SK-N-SH treated with all-trans-retinoic acid at 6 μM for 48 hours (cell line): ENCODE results near the gene RNF19B.

Source experiments
- ATAC-seq: fragments of 200-7000 bp; cut with Tn5 transposase; 3 replicates; pipeline ENCODE4 v1.9.1; 2020; ENCODE audit warnings: mild to moderate bottlenecking, moderate library complexity
- CSDC2 ChIP-seq: fragments of 250-450 bp; sonication (Bioruptor Pico); IDR thresholded peaks from 2 replicates; pipeline ENCODE4 v1.5.0; 2020; ENCODE audit warnings: mild to moderate bottlenecking, moderate library complexity
- ESRRG ChIP-seq: fragments of 250-450 bp; sonication (Bioruptor Pico); IDR thresholded peaks from 2 replicates; pipeline ENCODE4 v1.6.1; 2021; ENCODE audit warnings: mild to moderate bottlenecking
- ISL1 ChIP-seq: fragments of 250-450 bp; sonication (Bioruptor Pico); IDR thresholded peaks from 2 replicates; pipeline ENCODE4 v2.1.2; 2022; ENCODE audit warnings: mild to moderate bottlenecking, moderate library complexity
- PPARA ChIP-seq: fragments of 250-450 bp; sonication (Bioruptor Pico); IDR thresholded peaks from 2 replicates; pipeline ENCODE4 v1.5.0; 2020; ENCODE audit warnings: mild to moderate bottlenecking, borderline replicate concordance
- RARB ChIP-seq: fragments of 250-450 bp; sonication (Bioruptor Pico); IDR thresholded peaks from 2 replicates; pipeline ENCODE4 v1.8.0; 2021; ENCODE audit warnings: mild to moderate bottlenecking, moderate library complexity
- SNAI2 ChIP-seq: fragments of 250-450 bp; sonication (Bioruptor Pico); IDR thresholded peaks from 2 replicates; pipeline ENCODE4 v1.5.0; 2020; ENCODE audit warnings: mild to moderate bottlenecking, moderate library complexity
- TCF4 ChIP-seq: fragments of 250-450 bp; sonication (Bioruptor Pico); IDR thresholded peaks from 2 replicates; pipeline ENCODE4 v1.8.0; 2021; ENCODE audit warnings: mild to moderate bottlenecking, moderate library complexity, borderline replicate concordance
- TOX ChIP-seq: fragments of 250-450 bp; sonication (Bioruptor Pico); IDR thresholded peaks from 2 replicates; pipeline ENCODE4 v1.8.0; 2021; ENCODE audit warnings: mild to moderate bottlenecking, moderate library complexity, borderline replicate concordance
- ZC3H10 ChIP-seq: fragments of 250-450 bp; sonication (Bioruptor Pico); IDR thresholded peaks from 2 replicates; pipeline ENCODE4 v1.5.1; 2021; ENCODE audit warnings: mild to moderate bottlenecking, moderate library complexity
- ZFP30 ChIP-seq: fragments of 450-650 bp; formaldehyde crosslinking; IDR thresholded peaks from 2 replicates; pipeline ENCODE4 v1.5.0; 2022; ENCODE audit warnings: mild to moderate bottlenecking, moderate library complexity
- ZNF565 ChIP-seq: fragments of 450-650 bp; formaldehyde crosslinking; conservative IDR thresholded peaks from 2 replicates; pipeline ENCODE4 v1.5.0; 2020; ENCODE audit warnings: low read depth, mild to moderate bottlenecking, moderate library complexity
- ZNF70 ChIP-seq: fragments of 450-650 bp; formaldehyde crosslinking; IDR thresholded peaks from 2 replicates; pipeline ENCODE4 v1.5.0; 2020; ENCODE audit warnings: mild to moderate bottlenecking, moderate library complexity
- ZNF8 ChIP-seq: fragments of 450-650 bp; formaldehyde crosslinking; IDR thresholded peaks from 2 replicates; pipeline ENCODE4 v1.5.0; 2020; ENCODE audit warnings: mild to moderate bottlenecking, moderate library complexity
- TF ChIP-seq, protein P1 (sequence below): fragments of 250-450 bp; sonication (Bioruptor Pico); IDR thresholded peaks from 2 replicates; pipeline ENCODE4 v1.8.0; 2020; ENCODE audit warnings: mild to moderate bottlenecking, moderate library complexity, borderline replicate concordance
- TF ChIP-seq, protein P2 (sequence below): fragments of 250-450 bp; sonication (Bioruptor Pico); IDR thresholded peaks from 2 replicates; pipeline ENCODE4 v1.5.0; 2020; ENCODE audit warnings: mild to moderate bottlenecking, moderate library complexity
- TF ChIP-seq, protein P3 (sequence below): fragments of 250-450 bp; sonication (Bioruptor Pico); IDR thresholded peaks from 2 replicates; pipeline ENCODE4 v1.8.0; 2021; ENCODE audit warnings: low read depth, mild to moderate bottlenecking, moderate library complexity, borderline replicate concordance
- TF ChIP-seq, protein P4 (sequence below): fragments of 250-450 bp; sonication (Bioruptor Pico); IDR thresholded peaks from 2 replicates; pipeline ENCODE4 v1.5.1; 2021; ENCODE audit warnings: mild to moderate bottlenecking, moderate library complexity
- TF ChIP-seq, protein P5 (sequence below): fragments of 250-450 bp; sonication (Bioruptor Pico); IDR thresholded peaks from 2 replicates; pipeline ENCODE4 v1.5.1; 2020; ENCODE audit warnings: low read depth, mild to moderate bottlenecking, moderate library complexity

RNF19B gene

DNA sequence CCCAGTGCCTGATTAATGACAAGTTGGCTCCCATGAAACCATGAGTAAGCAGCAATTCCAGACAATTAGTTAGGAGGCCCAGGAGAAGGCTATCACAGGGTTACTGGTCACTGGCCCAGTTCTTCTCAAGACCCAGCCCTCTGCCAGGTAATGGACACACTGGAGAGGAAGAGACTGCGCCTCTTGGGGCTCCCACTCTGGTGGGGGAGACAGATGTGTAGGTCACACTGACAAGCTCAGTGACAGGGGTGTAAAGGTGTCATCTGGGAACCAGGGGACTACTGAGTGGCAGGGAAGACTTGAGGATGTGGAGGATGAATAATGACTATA is 73.4 kb downstream of the RNF19B start:
- no peak for ATAC-seq
- TF ChIP-seq ZNF70 (CRISPR knock-in tag) (no peak), ZC3H10 (CRISPR knock-in tag) (no peak), TOX (CRISPR knock-in tag) (no peak), ZNF8 (CRISPR knock-in tag) (no peak), RARB (CRISPR knock-in tag) (no peak), PPARA (CRISPR knock-in tag) (no peak), ZNF565 (no peak), ISL1 (CRISPR knock-in tag) (no peak), TCF4 (CRISPR knock-in tag) (no peak), CSDC2 (CRISPR knock-in tag) (no peak), SNAI2 (CRISPR knock-in tag) (no peak)
- TF ChIP-seq, protein P1, sequence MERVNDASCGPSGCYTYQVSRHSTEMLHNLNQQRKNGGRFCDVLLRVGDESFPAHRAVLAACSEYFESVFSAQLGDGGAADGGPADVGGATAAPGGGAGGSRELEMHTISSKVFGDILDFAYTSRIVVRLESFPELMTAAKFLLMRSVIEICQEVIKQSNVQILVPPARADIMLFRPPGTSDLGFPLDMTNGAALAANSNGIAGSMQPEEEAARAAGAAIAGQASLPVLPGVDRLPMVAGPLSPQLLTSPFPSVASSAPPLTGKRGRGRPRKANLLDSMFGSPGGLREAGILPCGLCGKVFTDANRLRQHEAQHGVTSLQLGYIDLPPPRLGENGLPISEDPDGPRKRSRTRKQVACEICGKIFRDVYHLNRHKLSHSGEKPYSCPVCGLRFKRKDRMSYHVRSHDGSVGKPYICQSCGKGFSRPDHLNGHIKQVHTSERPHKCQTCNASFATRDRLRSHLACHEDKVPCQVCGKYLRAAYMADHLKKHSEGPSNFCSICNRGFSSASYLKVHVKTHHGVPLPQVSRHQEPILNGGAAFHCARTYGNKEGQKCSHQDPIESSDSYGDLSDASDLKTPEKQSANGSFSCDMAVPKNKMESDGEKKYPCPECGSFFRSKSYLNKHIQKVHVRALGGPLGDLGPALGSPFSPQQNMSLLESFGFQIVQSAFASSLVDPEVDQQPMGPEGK (CRISPR knock-in tag), result no peak
- TF ChIP-seq, protein P2, sequence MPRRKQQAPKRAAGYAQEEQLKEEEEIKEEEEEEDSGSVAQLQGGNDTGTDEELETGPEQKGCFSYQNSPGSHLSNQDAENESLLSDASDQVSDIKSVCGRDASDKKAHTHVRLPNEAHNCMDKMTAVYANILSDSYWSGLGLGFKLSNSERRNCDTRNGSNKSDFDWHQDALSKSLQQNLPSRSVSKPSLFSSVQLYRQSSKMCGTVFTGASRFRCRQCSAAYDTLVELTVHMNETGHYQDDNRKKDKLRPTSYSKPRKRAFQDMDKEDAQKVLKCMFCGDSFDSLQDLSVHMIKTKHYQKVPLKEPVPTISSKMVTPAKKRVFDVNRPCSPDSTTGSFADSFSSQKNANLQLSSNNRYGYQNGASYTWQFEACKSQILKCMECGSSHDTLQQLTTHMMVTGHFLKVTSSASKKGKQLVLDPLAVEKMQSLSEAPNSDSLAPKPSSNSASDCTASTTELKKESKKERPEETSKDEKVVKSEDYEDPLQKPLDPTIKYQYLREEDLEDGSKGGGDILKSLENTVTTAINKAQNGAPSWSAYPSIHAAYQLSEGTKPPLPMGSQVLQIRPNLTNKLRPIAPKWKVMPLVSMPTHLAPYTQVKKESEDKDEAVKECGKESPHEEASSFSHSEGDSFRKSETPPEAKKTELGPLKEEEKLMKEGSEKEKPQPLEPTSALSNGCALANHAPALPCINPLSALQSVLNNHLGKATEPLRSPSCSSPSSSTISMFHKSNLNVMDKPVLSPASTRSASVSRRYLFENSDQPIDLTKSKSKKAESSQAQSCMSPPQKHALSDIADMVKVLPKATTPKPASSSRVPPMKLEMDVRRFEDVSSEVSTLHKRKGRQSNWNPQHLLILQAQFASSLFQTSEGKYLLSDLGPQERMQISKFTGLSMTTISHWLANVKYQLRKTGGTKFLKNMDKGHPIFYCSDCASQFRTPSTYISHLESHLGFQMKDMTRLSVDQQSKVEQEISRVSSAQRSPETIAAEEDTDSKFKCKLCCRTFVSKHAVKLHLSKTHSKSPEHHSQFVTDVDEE, result no peak
- TF ChIP-seq, protein P3, sequence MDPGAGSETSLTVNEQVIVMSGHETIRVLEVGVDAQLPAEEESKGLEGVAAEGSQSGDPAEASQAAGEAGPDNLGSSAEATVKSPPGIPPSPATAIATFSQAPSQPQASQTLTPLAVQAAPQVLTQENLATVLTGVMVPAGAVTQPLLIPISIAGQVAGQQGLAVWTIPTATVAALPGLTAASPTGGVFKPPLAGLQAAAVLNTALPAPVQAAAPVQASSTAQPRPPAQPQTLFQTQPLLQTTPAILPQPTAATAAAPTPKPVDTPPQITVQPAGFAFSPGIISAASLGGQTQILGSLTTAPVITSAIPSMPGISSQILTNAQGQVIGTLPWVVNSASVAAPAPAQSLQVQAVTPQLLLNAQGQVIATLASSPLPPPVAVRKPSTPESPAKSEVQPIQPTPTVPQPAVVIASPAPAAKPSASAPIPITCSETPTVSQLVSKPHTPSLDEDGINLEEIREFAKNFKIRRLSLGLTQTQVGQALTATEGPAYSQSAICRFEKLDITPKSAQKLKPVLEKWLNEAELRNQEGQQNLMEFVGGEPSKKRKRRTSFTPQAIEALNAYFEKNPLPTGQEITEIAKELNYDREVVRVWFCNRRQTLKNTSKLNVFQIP (CRISPR knock-in tag), result no peak

DNA sequence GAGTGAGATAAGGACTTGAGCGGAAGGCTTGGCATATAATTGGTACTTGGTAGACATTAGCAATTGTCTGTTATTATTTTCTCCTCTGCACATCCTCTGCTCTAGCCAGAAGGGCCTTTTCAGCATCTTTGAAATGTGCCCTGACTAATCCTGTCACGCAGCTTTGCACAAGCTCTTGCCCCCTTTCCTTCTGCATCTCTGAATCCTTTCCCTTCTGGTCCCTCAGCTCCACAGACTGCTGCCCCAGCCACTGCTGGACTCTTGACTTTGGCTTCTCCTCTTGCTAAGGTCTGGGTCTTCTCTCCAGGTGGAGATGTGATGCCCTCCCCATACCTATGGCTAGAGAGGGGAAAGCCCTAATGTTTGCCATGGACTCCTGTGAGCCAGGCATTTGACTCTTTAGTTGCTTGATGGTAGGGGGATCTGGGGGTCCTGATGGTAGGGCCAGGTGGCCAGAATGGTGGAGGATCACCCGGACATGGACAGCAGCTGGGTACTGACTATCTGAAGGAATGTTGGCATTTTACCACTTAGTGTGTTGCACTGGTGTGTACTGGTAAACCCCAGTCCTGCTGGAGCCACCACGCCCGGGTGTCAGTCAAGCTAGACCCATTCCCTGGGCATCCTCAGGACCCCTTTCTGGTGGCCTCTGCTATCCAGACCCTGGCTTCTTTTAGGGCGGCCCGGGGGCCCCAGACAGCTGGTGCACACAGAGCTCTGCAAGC is 73.9 kb downstream of the RNF19B start:
- TF ChIP-seq ZC3H10 (CRISPR knock-in tag) (no peak), ZFP30 (CRISPR knock-in tag) (no peak)
- TF ChIP-seq, protein P4, sequence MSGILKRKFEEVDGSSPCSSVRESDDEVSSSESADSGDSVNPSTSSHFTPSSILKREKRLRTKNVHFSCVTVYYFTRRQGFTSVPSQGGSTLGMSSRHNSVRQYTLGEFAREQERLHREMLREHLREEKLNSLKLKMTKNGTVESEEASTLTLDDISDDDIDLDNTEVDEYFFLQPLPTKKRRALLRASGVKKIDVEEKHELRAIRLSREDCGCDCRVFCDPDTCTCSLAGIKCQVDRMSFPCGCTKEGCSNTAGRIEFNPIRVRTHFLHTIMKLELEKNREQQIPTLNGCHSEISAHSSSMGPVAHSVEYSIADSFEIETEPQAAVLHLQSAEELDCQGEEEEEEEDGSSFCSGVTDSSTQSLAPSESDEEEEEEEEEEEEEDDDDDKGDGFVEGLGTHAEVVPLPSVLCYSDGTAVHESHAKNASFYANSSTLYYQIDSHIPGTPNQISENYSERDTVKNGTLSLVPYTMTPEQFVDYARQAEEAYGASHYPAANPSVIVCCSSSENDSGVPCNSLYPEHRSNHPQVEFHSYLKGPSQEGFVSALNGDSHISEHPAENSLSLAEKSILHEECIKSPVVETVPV (CRISPR knock-in tag), result no peak
- ATAC-seq, result no peak

DNA sequence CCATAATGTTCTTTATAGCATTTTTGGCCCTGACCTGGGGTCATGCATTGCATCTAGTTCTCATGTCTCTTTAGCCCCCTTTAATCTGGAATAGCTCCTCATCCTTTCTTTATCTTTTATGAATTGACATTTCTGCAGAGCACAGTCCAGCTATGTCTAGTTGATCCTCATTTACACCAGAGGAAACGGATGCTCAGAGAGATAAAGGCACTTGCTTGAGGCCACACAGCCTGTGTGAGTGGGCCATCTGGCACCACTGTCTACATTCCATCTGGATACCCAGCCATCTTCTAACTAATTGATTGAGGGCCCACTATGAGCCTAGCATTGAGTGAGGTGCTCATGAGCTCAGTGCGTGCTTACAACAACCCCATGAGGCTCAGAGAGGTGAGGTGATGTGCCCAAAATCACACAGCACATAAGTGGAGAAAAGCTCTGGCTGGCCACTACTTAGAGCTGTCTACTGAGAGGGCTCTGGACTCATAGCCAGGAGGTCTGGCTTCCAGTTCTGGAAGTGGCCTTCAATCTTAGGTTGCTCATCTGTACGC is 74.8 kb downstream of the RNF19B start:
- ATAC-seq, result no peak
- TF ChIP-seq ZNF70 (CRISPR knock-in tag), result no peak
- TF ChIP-seq TCF4 (CRISPR knock-in tag), result no peak
- no peak for TF ChIP-seq ESRRG
- TF ChIP-seq SNAI2 (CRISPR knock-in tag), result no peak
- TF ChIP-seq, protein P5, sequence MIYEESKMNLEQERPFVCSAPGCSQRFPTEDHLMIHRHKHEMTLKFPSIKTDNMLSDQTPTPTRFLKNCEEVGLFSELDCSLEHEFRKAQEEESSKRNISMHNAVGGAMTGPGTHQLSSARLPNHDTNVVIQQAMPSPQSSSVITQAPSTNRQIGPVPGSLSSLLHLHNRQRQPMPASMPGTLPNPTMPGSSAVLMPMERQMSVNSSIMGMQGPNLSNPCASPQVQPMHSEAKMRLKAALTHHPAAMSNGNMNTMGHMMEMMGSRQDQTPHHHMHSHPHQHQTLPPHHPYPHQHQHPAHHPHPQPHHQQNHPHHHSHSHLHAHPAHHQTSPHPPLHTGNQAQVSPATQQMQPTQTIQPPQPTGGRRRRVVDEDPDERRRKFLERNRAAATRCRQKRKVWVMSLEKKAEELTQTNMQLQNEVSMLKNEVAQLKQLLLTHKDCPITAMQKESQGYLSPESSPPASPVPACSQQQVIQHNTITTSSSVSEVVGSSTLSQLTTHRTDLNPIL, result no peak
- TF ChIP-seq ZNF8 (CRISPR knock-in tag), result no peak
